Right cardiac atrium (tissue), 5 donors: Measurements from ENCODE around the gene ZNF142. TPM values are rescaled to one million over a fixed set of nuclear protein-coding genes. Genes with fewer than 3 reads are reported as not detected.
"Not testable (repeated sequence)": the region's sequence is repeated elsewhere in the genome, so short reads cannot be mapped to it uniquely, and the experiment has no call there.

Experiments used
- ATAC-seq, 2 donors: fragments of 200-7000 bp; cut with Tn5 transposase; one replicate each; pipeline versions ENCODE4 v1.8.0 to v1.9.1; 2020; ENCODE audit warnings: moderate library complexity in 2 of 2, mild to moderate bottlenecking in 1 of 2
- DNase-seq, 3 donors: peaks; one replicate each; pipeline ENCODE4 v3.0.0-alpha.2; 2020
- H3K27ac ChIP-seq: one replicate; pipeline ENCODE4 v1.5.1; 2013; ENCODE audit warnings: mild to moderate bottlenecking, low read length, control low read depth, moderate library complexity
- H3K27me3 ChIP-seq: one replicate; pipeline ENCODE4 v1.6.1; 2013; ENCODE audit not compliant: control insufficient read depth, insufficient read depth
- H3K4me1 ChIP-seq: one replicate; pipeline ENCODE4 v1.6.1; 2013; ENCODE audit warnings: low read length; ENCODE audit not compliant: control insufficient read depth, insufficient read depth
- H3K4me3 ChIP-seq: one replicate; pipeline ENCODE4 v1.5.1; 2013; ENCODE audit warnings: low read length, control low read depth
- H3K9me3 ChIP-seq: one replicate; pipeline ENCODE4 v1.6.1; 2013; ENCODE audit warnings: low read length; ENCODE audit not compliant: control insufficient read depth
- WGBS: extraction: QIAGEN DNeasy Blood & Tissue Kit; methylation state at CpG from one replicate; pipeline ENCODE4 v1.1.7; 2013; 5-methylcytosine and 5-hydroxymethylcytosine counted together
- intact Hi-C, 4 donors: fragments of 100-400 bp; cut with DNase I; formaldehyde crosslinking; loops; one replicate each; pipeline versions ENCODE4 v1.11.0 to v1.14.0; 2022 to 2023
- long read RNA-seq, 4 donors: library from polyadenylated mRNA; unstranded; transcript quantifications; one replicate each; pipeline ENCODE4 v2.0.0, GENCODE V29; 2020 to 2021
- polyA plus RNA-seq: library from polyadenylated mRNA; stranded (reverse); fragments of 200-250 nt; gene quantifications from one replicate; pipeline ENCODE4 v1.2.3, GENCODE V29; 2013
- total RNA-seq, 4 donors: library from RNA; stranded (reverse); fragmentation: NEBNext Ultra II Directional; extraction: Animal tissue kit (Norgen Biotek cat#: 25700); gene quantifications; one replicate each; pipeline ENCODE4 v1.2.1, GENCODE V29; 2021
- donor health status: healthy with polysubstance abuse.
- donor health status: DM: no; HTN: yes; CAD: no.
- donor health status: DM: no; HTN: no; CAD: no.
- donor health status: DM: no; HTN: yes; CAD: no; lungs with severe emphysema.
- donor health status: DM: yes; HTN: yes; CAD: no.

Gene ZNF142
- total RNA-seq (10 to 100 TPM; 14.4 to 17.1 (median 15.3) TPM), polyA plus RNA-seq (7.9 TPM)
- long read RNA-seq, donor 1, partial matches to known transcripts, result 4 of 5 reads
- long read RNA-seq, donor 1, other reads (novel, unspliced or antisense), result 1 of 5 reads
- long read RNA-seq, donor 2, partial matches to known transcripts, result 3 of 3 reads
- long read RNA-seq, donor 2, other reads (novel, unspliced or antisense), result 0 of 3 reads
- long read RNA-seq, donor 3, partial matches to known transcripts, result 15 of 15 reads
- long read RNA-seq, donor 3, other reads (novel, unspliced or antisense), result 0 of 15 reads
- long read RNA-seq, donor 4, partial matches to known transcripts, result 6 of 6 reads
- long read RNA-seq, donor 4, other reads (novel, unspliced or antisense), result 0 of 6 reads

- Histone ChIP-seq H3K9me3 (no peaks in the 10 kb centered on the region), H3K27ac (peak within 1 kb of the TSS; percentile 16), H3K27me3 (no peaks in the 10 kb centered on the region), H3K4me3 (peak within 1 kb of the TSS; percentile 84), H3K4me1 (no peaks in the 10 kb centered on the region)
- WGBS, result under 1% methylated on average over 49 of the region's 49 CpGs
- ATAC-seq, result peak; percentile 97 to 98
- intact Hi-C loops, result no loop called here
- peak; percentile 93 to 98 (median 96) for DNase-seq
Observed at GRCh38 chr2:218659258-218659987, at the start of gene ZNF142, which contains the start of gene BCS1L. ZNF142 (minus strand) TSS chr2:218659623; CDS start chr2:218656429, 3,194 bp downstream. BCS1L (plus strand) TSS chr2:218659683; CDS start chr2:218660988, 1,305 bp downstream.

GRCh38 chr2:218708086-218708485 lies 48.7 kb upstream of the ZNF142 start:
- H3K4me3 ChIP-seq, result no peak overlapping the region
- no peak overlapping the region for H3K27ac ChIP-seq
- DNase-seq, result no peak
- H3K4me1 ChIP-seq, result no peaks in the 10 kb centered on the region
- 90% methylated on average over 4 of the region's 4 CpGs for WGBS
- no peaks in the 10 kb centered on the region for H3K27me3 ChIP-seq
- ATAC-seq, result no peak
- no peaks in the 10 kb centered on the region for H3K9me3 ChIP-seq
- intact Hi-C loops, result no loop called here

- 74% methylated on average over 4 of the region's 4 CpGs for WGBS
- Histone ChIP-seq H3K27me3 (no peaks in the 10 kb centered on the region), H3K9me3 (no peaks in the 10 kb centered on the region), H3K4me3 (no peak overlapping the region), H3K27ac (no peak overlapping the region), H3K4me1 (no peaks in the 10 kb centered on the region)
- DNase-seq, result no peak
- intact Hi-C loops, result no loop called here
- no peak for ATAC-seq
Observed at GRCh38 chr2:218703341-218703740, 43.9 kb upstream of the ZNF142 start.

- DNase-seq, result no peak
- H3K4me1 ChIP-seq, result no peaks in the 10 kb centered on the region
- no peaks in the 10 kb centered on the region for H3K27me3 ChIP-seq
- intact Hi-C loops, result no loop called here
- H3K27ac ChIP-seq, result no peak overlapping the region
- 88% methylated on average over 2 of the region's 2 CpGs for WGBS
- ATAC-seq, result no peak
- H3K4me3 ChIP-seq, result no peak overlapping the region
- no peaks in the 10 kb centered on the region for H3K9me3 ChIP-seq
Observed at GRCh38 chr2:218701806-218702205, 42.4 kb upstream of the ZNF142 start.

- no peak overlapping the region for H3K27ac ChIP-seq
- no peak for DNase-seq
- intact Hi-C loops, result no loop called here
- no peak for ATAC-seq
- WGBS, result 94% methylated on average over 8 of the region's 8 CpGs
- H3K9me3 ChIP-seq, result no peaks in the 10 kb centered on the region
- no peaks in the 10 kb centered on the region for H3K27me3 ChIP-seq
- no peak overlapping the region for H3K4me3 ChIP-seq
- H3K4me1 ChIP-seq, result no peaks in the 10 kb centered on the region
Observed at GRCh38 chr2:218698885-218699284, 39.5 kb upstream of the ZNF142 start.

GRCh38 chr2:218694405-218695145 lies 35.2 kb upstream of the ZNF142 start:
- WGBS, result 90% methylated on average over 3 of the region's 3 CpGs
- Histone ChIP-seq H3K4me3 (no peak overlapping the region), H3K27ac (no peak overlapping the region), H3K4me1 (no peaks in the 10 kb centered on the region), H3K9me3 (no peaks in the 10 kb centered on the region), H3K27me3 (no peaks in the 10 kb centered on the region)
- intact Hi-C loops, result no loop called here
- DNase-seq, result no peak
- no peak for ATAC-seq

GRCh38 chr2:218691234-218691633 lies 31.8 kb upstream of the ZNF142 start:
- intact Hi-C loops, result no loop called here
- Histone ChIP-seq H3K27ac (no peak overlapping the region), H3K27me3 (no peaks in the 10 kb centered on the region), H3K4me1 (no peaks in the 10 kb centered on the region), H3K4me3 (no peak overlapping the region), H3K9me3 (no peaks in the 10 kb centered on the region)
- DNase-seq, result no peak
- no peak for ATAC-seq

GRCh38 chr2:218687400-218688060 lies 28.1 kb upstream of the ZNF142 start:
- DNase-seq (peak in 1 of 3 donors; percentile 37), ATAC-seq (peak; percentile 87 to 93)
- H3K4me1 ChIP-seq, H3K27ac ChIP-seq, H3K9me3 ChIP-seq, H3K27me3 ChIP-seq, H3K4me3 ChIP-seq, intact Hi-C loops: not testable (repeated sequence)
- WGBS, result 22% methylated on average over 5 of the region's 5 CpGs

GRCh38 chr2:218680061-218680460 lies 20.6 kb upstream of the ZNF142 start:
- no peak overlapping the region for H3K27ac ChIP-seq
- WGBS, result 81% methylated on average over 3 of the region's 3 CpGs
- H3K9me3 ChIP-seq, result no peaks in the 10 kb centered on the region
- H3K27me3 ChIP-seq, result no peaks in the 10 kb centered on the region
- H3K4me1 ChIP-seq, result no peaks in the 10 kb centered on the region
- ATAC-seq (no peak), DNase-seq (no peak)
- H3K4me3 ChIP-seq, result no peak overlapping the region
- intact Hi-C loops, result no loop called here

GRCh38 chr2:218679119-218679518 lies 19.7 kb upstream of the ZNF142 start:
- intact Hi-C loops, result no loop called here
- H3K4me1 ChIP-seq, result no peaks in the 10 kb centered on the region
- ATAC-seq (peak; percentile 36 to 47), DNase-seq (no peak)
- H3K27ac ChIP-seq, result no peak overlapping the region
- H3K4me3 ChIP-seq, result no peak overlapping the region
- H3K27me3 ChIP-seq, result no peaks in the 10 kb centered on the region
- 64% methylated on average over 4 of the region's 4 CpGs for WGBS
- no peaks in the 10 kb centered on the region for H3K9me3 ChIP-seq
